Astrocyte of the cerebellum (primary cell): ENCODE measurements around the gene IGSF8.

Experiments used
- DNase-seq: peaks from one replicate; pipeline ENCODE4 v3.0.0-alpha.2; 2011; ENCODE audit warnings: low read depth
- H3K4me3 ChIP-seq: 2 replicates; pipeline ENCODE4 v1.5.1; 2011; ENCODE audit warnings: mild to moderate bottlenecking, low read depth, low read length, moderate library complexity
- in situ Hi-C: cut with HindIII; loops from 2 replicates; pipeline ENCODE4 v1.10.0; 2017; ENCODE audit warnings: low sequenced_read_pairs
- TF ChIP-seq, protein P1 (sequence below): IDR thresholded peaks from 2 replicates; pipeline ENCODE4 v1.5.1; 2012; ENCODE audit warnings: low read length, low read depth, moderate library complexity, mild to moderate bottlenecking; ENCODE audit errors: missing control alignments

IGSF8 gene

DNA sequence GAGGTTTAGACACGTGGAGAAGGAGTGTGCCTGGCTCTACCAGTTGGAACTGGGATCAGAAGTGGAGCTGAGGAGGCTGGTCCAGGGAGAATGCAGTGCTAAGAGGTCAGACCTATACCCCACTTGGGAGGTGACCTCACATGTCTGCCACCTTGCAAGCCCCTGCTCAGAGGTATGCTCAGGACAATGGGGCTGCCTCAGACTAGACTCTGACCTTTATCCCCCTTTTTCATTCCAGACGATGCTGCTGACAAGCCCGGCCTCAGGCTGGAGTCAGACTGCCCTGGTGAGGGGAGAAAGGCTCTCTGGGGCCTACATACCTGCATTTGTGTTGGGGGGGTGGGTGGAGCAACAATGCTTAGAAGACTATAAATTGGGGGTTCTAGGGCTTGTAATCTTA is 33.7 kb downstream of the IGSF8 start:
- no peak overlapping the region for H3K4me3 ChIP-seq
- TF ChIP-seq, protein P1, sequence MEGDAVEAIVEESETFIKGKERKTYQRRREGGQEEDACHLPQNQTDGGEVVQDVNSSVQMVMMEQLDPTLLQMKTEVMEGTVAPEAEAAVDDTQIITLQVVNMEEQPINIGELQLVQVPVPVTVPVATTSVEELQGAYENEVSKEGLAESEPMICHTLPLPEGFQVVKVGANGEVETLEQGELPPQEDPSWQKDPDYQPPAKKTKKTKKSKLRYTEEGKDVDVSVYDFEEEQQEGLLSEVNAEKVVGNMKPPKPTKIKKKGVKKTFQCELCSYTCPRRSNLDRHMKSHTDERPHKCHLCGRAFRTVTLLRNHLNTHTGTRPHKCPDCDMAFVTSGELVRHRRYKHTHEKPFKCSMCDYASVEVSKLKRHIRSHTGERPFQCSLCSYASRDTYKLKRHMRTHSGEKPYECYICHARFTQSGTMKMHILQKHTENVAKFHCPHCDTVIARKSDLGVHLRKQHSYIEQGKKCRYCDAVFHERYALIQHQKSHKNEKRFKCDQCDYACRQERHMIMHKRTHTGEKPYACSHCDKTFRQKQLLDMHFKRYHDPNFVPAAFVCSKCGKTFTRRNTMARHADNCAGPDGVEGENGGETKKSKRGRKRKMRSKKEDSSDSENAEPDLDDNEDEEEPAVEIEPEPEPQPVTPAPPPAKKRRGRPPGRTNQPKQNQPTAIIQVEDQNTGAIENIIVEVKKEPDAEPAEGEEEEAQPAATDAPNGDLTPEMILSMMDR: no peak
- in situ Hi-C loops: no loop called here
- no peak for DNase-seq

DNA sequence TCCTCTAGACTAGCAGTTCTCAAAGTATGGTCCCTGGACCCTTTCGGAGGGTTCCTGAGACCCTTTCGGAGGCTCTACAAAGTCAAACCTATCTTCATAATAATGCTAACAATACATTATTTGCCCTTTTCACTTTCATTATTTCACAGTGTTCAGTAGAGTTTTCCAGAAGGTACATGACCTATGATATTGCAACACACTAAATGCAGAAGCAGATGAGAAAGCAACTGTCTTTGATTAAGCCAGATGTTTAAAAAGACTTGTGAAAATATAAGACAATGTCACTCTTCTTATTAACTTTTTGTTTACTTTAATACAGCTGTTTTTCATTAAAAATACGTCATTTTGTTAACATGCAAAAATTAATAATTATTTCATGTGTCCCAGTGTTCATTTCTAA is 34.3 kb downstream of the IGSF8 start:
- no peak overlapping the region for H3K4me3 ChIP-seq

DNA sequence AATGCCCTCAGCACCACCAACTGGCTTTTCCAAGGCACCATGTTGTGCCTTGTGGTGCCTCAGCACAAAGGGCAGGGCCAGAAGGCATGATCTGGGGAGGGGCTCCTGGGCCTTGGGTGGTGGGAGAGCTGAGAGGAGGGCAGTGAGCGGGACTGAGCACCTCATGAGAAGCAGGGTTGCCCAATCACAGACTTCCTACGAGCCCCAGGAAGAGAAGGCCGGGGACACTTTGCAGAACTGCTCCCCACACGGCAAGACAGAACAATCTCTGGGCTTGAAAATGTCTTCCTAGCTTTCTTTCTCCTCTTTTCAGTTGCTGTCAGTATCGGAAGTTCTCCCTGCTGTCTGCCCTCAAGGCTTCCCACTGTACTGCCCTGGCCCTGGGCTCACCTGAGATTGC is 35.2 kb downstream of the IGSF8 start:
- TF ChIP-seq, protein P1: no peak
- H3K4me3 ChIP-seq: no peak overlapping the region
- in situ Hi-C loops: no loop called here

More for the DNA sequence above, 34.3 kb downstream of the IGSF8 start:
- TF ChIP-seq, protein P1: no peak
- in situ Hi-C loops: no loop called here
- no peak for DNase-seq

DNA sequence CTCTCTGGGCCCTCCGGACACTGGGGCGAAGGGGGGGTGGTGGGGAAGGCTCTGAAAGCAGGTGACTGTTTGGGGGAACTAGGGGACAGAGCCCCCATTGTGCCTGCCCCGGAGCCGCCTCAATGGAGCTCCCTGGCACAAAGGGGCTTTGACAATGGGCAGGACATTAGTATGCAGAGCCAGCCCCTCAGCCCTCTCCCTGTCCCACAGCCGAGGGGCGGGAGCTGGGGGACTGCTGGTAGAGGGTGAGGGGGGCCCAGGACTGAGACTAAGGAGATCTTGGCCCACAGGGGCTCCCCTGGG is 36.2 kb downstream of the IGSF8 start:
- H3K4me3 ChIP-seq: no peak overlapping the region
- in situ Hi-C loops: no loop called here
- TF ChIP-seq, protein P1: no peak
- no peak for DNase-seq

More for the DNA sequence above, 35.2 kb downstream of the IGSF8 start:
- no peak for DNase-seq

DNA sequence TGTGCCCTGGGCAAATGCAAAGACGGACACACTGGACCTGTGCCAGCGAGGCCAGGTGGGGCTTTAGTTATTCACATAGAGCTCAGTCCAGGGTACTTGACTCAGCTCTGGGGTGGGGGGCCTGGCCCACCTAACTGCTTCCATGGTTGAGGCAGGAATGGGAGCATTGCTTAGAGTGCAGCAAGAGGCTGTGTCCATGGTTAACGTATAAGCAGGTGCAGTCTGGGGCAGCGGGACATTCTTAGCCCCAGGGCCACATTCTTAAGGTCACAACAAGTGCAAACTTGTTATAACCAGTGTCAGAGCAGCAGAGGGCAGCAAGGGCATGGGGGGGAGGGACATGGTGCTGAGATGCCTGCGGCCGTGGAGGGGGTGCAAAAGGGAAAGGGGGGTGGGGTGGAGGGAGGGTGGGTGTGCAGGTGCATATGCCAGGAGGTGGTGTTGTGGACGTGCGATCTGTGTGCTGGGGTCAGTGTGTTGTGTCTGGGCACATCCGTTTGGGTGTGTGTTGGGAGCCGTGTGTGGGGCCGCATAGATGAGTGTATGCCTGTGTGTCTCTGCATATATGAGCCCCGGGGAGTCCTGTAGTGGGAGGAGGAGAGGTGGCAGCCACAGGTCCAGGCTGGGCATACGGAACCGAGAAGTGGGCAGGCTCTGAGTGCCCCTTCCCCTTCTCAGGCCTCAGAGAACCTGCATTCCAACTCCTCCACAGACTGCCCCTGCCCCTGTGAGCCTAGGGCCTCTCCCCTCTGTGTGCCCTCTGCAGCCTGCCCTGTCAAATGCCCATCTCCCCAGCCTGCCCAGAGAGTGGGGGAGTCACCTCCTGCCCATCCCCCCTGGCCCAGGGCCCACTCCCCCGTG is 36.8 kb downstream of the IGSF8 start:
- DNase-seq: no peak
- in situ Hi-C loops: no loop called here
- TF ChIP-seq, protein P1: no peak
- no peak overlapping the region for H3K4me3 ChIP-seq

DNA sequence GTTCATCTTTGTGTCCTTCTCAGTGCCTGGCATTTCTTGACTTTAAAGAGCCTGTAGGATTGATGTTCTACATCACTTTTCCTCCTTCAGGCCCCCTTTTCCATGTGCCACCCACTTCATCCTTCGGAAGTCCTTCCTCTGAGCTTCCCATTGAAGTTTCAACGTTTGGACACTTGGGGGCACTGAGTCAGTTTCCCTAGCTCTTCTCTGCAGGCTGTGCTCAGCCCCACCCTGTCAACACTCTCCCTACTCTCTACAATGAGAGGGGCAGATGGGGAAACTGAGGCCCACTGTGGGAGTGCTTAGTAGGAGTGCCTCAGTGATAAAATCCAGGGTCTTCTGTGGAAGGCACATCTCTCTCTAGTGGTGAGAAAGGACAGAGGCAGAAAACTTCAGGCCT is 40.3 kb downstream of the IGSF8 start:
- TF ChIP-seq, protein P1: peak; percentile 50
- in situ Hi-C loops: no loop called here
- no peak for DNase-seq

More for the DNA sequence above, 40.3 kb downstream of the IGSF8 start:
- no peak overlapping the region for H3K4me3 ChIP-seq
